HCT116 (cell line): Measurements from ENCODE around the gene CXCR5. TPM values are rescaled to one million over a fixed set of nuclear protein-coding genes. Genes with fewer than 3 reads are reported as not detected.

Source experiments
- ATAC-seq: fragments of 200-7000 bp; cut with Tn5 transposase; 2 replicates; pipeline ENCODE4 v1.9.1; 2020; ENCODE audit warnings: mild to moderate bottlenecking, moderate library complexity
- BruUV-seq: library from RNA; stranded (reverse); fragments of 400-500 nt; replicated peaks from 2 replicates; lab custom pipeline; 2021; lab: Mats Ljungman, UMichigan
- CTCF ChIA-PET: fragments of 300-600 bp; sonication (Branson Sonifier 250); formaldehyde crosslinking; loops from one replicate; lab custom pipeline; 2021; ENCODE audit warnings: antibody characterized with exemption; lab: Charles Lee
- POLR2A ChIA-PET: fragments of 300-600, 350-600 bp; sonication (Branson Sonifier 250); formaldehyde crosslinking; loops from one replicate; lab custom pipeline; 2021; ENCODE audit warnings: antibody characterized with exemption; lab: Charles Lee
- RAD21 ChIA-PET, 2 experiments: fragments of 300-600 bp; sonication (Branson Sonifier 250); formaldehyde crosslinking; loops; one replicate each; lab custom pipeline; 2023; ENCODE audit warnings: low total read pairs in 2 of 2; ENCODE audit not compliant: uncharacterized antibody in 2 of 2, unreplicated experiment in 2 of 2, low non-redundant PET in 1 of 2; lab: Charles Lee
- DNase-seq: peaks from one replicate; pipeline ENCODE4 v3.0.0-alpha.2; 2010; ENCODE audit warnings: low read depth, low spot score
- H2AFZ ChIP-seq: fragments of 200-600 bp; shearing (Covaris generic), sonication (generic); 2 replicates; pipeline ENCODE4 v1.6.1; 2017; ENCODE audit warnings: low read depth, mixed run types, mixed read lengths, antibody characterized with exemption, low read length; ENCODE audit not compliant: poor library complexity, severe bottlenecking
- H3K27ac ChIP-seq: 2 replicates; pipeline ENCODE4 v1.5.1; 2012; ENCODE audit warnings: low read depth, low read length
- H3K27me3 ChIP-seq: fragments of 200-600 bp; sonication (generic); 2 replicates; pipeline ENCODE4 v1.6.1; 2016; ENCODE audit warnings: mixed run types, low read length, mixed read lengths; ENCODE audit not compliant: insufficient read depth
- H3K36me3 ChIP-seq, 2 experiments: fragments of 200-500 bp in 1 of 2; fragments of 200-600 bp in 1 of 2; sonication (Bioruptor generic) in 1 of 2; sonication (generic) in 1 of 2; 2 replicates each; pipeline versions ENCODE4 v1.5.1 to v1.6.1; 2014 to 2016; ENCODE audit warnings: low read length in 2 of 2, inconsistent platforms in 1 of 2, mixed read lengths in 1 of 2, mixed run types in 1 of 2; ENCODE audit not compliant: insufficient read depth in 2 of 2, control insufficient read depth in 1 of 2
- H3K4me1 ChIP-seq, 2 experiments: fragments of 200-600 bp in 1 of 2; sonication (generic) in 1 of 2; 2 replicates each; pipeline versions ENCODE4 v1.5.1 to v1.6.1; 2012 to 2017; ENCODE audit warnings: low read length in 2 of 2, inconsistent platforms in 1 of 2, mild to moderate bottlenecking in 1 of 2, mixed read lengths in 1 of 2, mixed run types in 1 of 2, moderate library complexity in 1 of 2; ENCODE audit not compliant: insufficient read depth in 2 of 2, control insufficient read depth in 1 of 2
- H3K4me2 ChIP-seq: fragments of 200-600 bp; sonication (generic); 2 replicates; pipeline ENCODE4 v1.6.1; 2017; ENCODE audit warnings: mixed run types, low read length, mixed read lengths
- H3K4me3 ChIP-seq, 2 experiments: fragments of 200-600 bp in 1 of 2; sonication (generic) in 1 of 2; replicated peaks in 1 of 2; 2 replicates each; pipeline ENCODE4 v1.5.1; 2011 to 2016; ENCODE audit warnings: low read length in 2 of 2, control low read depth in 1 of 2, low read depth in 1 of 2, mild to moderate bottlenecking in 1 of 2, mixed read lengths in 1 of 2, mixed run types in 1 of 2
- H3K79me2 ChIP-seq: fragments of 200-600 bp; sonication (generic); 2 replicates; pipeline ENCODE4 v1.6.1; 2017; ENCODE audit warnings: mild to moderate bottlenecking, mixed run types, low read length, moderate library complexity, mixed read lengths; ENCODE audit not compliant: insufficient read depth
- H3K9ac ChIP-seq: fragments of 200-600 bp; sonication (generic); 2 replicates; pipeline ENCODE4 v1.6.1; 2016; ENCODE audit warnings: low read length, mixed read lengths
- H3K9me2 ChIP-seq: fragments of 200-600 bp; sonication (generic), shearing (Covaris generic); 2 replicates; pipeline ENCODE4 v1.6.1; 2017; ENCODE audit warnings: mixed run types, mild to moderate bottlenecking, moderate library complexity; ENCODE audit not compliant: insufficient read depth
- H3K9me3 ChIP-seq, 2 experiments: fragments of 200-500 bp in 1 of 2; fragments of 200-600 bp in 1 of 2; sonication (Bioruptor generic) in 1 of 2; sonication (generic) in 1 of 2; 2 replicates each; pipeline ENCODE4 v1.6.1; 2014 to 2017; ENCODE audit warnings: low read length in 2 of 2, mixed read lengths in 2 of 2, inconsistent platforms in 1 of 2, low read depth in 1 of 2, mild to moderate bottlenecking in 1 of 2, mixed run types in 1 of 2, moderate library complexity in 1 of 2; ENCODE audit not compliant: control insufficient read depth in 1 of 2, insufficient read depth in 1 of 2
- H4K20me1 ChIP-seq: fragments of 200-600 bp; sonication (generic), shearing (Covaris generic); 2 replicates; pipeline ENCODE4 v1.6.1; 2017; ENCODE audit warnings: mixed run types, mild to moderate bottlenecking, moderate library complexity; ENCODE audit not compliant: insufficient read depth
- FOSL1 ChIP-seq: IDR thresholded peaks from 2 replicates; pipeline ENCODE4 v1.6.1; 2012; ENCODE audit warnings: low read depth
- TCF7L2 ChIP-seq: IDR thresholded peaks from 2 replicates; pipeline ENCODE4 v1.7.0; 2011; ENCODE audit warnings: borderline replicate concordance, inconsistent platforms; ENCODE audit not compliant: insufficient read depth, insufficient read length; ENCODE audit errors: extremely low read depth
- ZFX ChIP-seq: fragments of 450-650 bp; IDR thresholded peaks from 2 replicates; pipeline ENCODE4 v1.6.1; 2017
- intact Hi-C: fragments of 100-400 bp; cut with micrococcal nuclease; formaldehyde crosslinking; loops from 2 replicates; pipeline ENCODE4 v1.10.0; 2022
- total RNA-seq: library from RNA; stranded (reverse); gene quantifications from one replicate; pipeline ENCODE4 v1.2.1, GENCODE V29; 2021; ENCODE audit not compliant: unreplicated experiment
- TF ChIP-seq, protein P1 (sequence below): IDR thresholded peaks from 2 replicates; pipeline ENCODE4 v1.6.1; 2011; ENCODE audit warnings: mild to moderate bottlenecking, low read length, moderate library complexity; ENCODE audit not compliant: insufficient replicate concordance; ENCODE audit errors: extremely low read depth

CXCR5 gene
- total RNA-seq, 1 experiment from 2014 or later: not detected

GRCh38 chr11:118870396-118871343, 13.0 kb upstream of the CXCR5 start (continued):
- TF ChIP-seq, protein P1, sequence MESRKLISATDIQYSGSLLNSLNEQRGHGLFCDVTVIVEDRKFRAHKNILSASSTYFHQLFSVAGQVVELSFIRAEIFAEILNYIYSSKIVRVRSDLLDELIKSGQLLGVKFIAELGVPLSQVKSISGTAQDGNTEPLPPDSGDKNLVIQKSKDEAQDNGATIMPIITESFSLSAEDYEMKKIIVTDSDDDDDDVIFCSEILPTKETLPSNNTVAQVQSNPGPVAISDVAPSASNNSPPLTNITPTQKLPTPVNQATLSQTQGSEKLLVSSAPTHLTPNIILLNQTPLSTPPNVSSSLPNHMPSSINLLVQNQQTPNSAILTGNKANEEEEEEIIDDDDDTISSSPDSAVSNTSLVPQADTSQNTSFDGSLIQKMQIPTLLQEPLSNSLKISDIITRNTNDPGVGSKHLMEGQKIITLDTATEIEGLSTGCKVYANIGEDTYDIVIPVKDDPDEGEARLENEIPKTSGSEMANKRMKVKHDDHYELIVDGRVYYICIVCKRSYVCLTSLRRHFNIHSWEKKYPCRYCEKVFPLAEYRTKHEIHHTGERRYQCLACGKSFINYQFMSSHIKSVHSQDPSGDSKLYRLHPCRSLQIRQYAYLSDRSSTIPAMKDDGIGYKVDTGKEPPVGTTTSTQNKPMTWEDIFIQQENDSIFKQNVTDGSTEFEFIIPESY: no peak

GRCh38 chr11:118872403-118872821, 11.3 kb upstream of the CXCR5 start:
- Histone ChIP-seq H3K36me3 (no peaks in the 10 kb centered on the region), H2AFZ (no peak overlapping the region), H4K20me1 (no peaks in the 10 kb centered on the region), H3K27ac (no peak overlapping the region), H3K4me1 (no peaks in the 10 kb centered on the region), H3K27me3 (no peaks in the 10 kb centered on the region), H3K9ac (no peak overlapping the region), H3K4me2 (no peak overlapping the region), H3K9me3 (no peaks in the 10 kb centered on the region), H3K79me2 (no peaks in the 10 kb centered on the region), H3K9me2 (no peaks in the 10 kb centered on the region), H3K4me3 (no peak overlapping the region)
- RAD21 ChIA-PET: no interaction called here
- CTCF ChIA-PET: no interaction called here
- ATAC-seq (no peak), DNase-seq (no peak)
- BruUV-seq: no TSS peak
- TF ChIP-seq TCF7L2 (peak; percentile 28), ZFX (no peak), FOSL1 (no peak)
- intact Hi-C loops: no loop called here
- POLR2A ChIA-PET: no interaction called here
